NB4 (cell line): ENCODE data around the gene RRP36.

ENCODE experiments used
- CTCF ChIP-seq: IDR thresholded peaks from one replicate; pipeline ENCODE4 v1.5.1; 2012; ENCODE audit warnings: low read depth, low read length
- MYC ChIP-seq: IDR thresholded peaks from 2 replicates; pipeline ENCODE4 v1.6.1; 2011; ENCODE audit warnings: low read depth, low read length
- POLR2A ChIP-seq: IDR thresholded peaks from 2 replicates; pipeline ENCODE4 v1.6.1; 2011; ENCODE audit warnings: mild to moderate bottlenecking; ENCODE audit not compliant: insufficient read length; ENCODE audit errors: extremely low read depth

GRCh38 chr6:43006251-43006650, 15.2 kb upstream of the RRP36 start:
- no peak for TF ChIP-seq POLR2A
- TF ChIP-seq CTCF = no peak
- TF ChIP-seq MYC = no peak
